DOHH2 (cell line): ENCODE data around the gene NOS1.
"Not testable (repeated sequence)": the region's sequence is repeated elsewhere in the genome, so short reads cannot be mapped to it uniquely, and the experiment has no call there.

Experiments used
- H3F3A ChIP-seq: fragments of 200-600 bp; sonication (generic), shearing (Covaris generic); 2 replicates; pipeline ENCODE4 v1.6.0; 2016; ENCODE audit warnings: antibody characterized with exemption, mild to moderate bottlenecking; ENCODE audit not compliant: control insufficient read depth, insufficient read depth
- H3K27ac ChIP-seq: fragments of 200-600 bp; sonication (generic); 2 replicates; pipeline ENCODE4 v1.5.1; 2014; ENCODE audit warnings: low read depth, mild to moderate bottlenecking, low read length, moderate library complexity
- H3K27me3 ChIP-seq: fragments of 200-600 bp; sonication (generic); 2 replicates; pipeline ENCODE4 v1.6.1; 2014; ENCODE audit warnings: mild to moderate bottlenecking, low read length, mixed read lengths; ENCODE audit not compliant: control insufficient read depth
- H3K36me3 ChIP-seq: fragments of 200-600 bp; sonication (generic); 2 replicates; pipeline ENCODE4 v1.6.1; 2014; ENCODE audit warnings: mild to moderate bottlenecking, low read length, moderate library complexity, mixed read lengths; ENCODE audit not compliant: control insufficient read depth
- H3K4me1 ChIP-seq: fragments of 200-600 bp; sonication (generic); 2 replicates; pipeline ENCODE4 v1.6.1; 2014; ENCODE audit warnings: mild to moderate bottlenecking, low read length, mixed read lengths; ENCODE audit not compliant: control insufficient read depth
- H3K4me2 ChIP-seq: fragments of 200-600 bp; sonication (generic); 2 replicates; pipeline ENCODE4 v1.6.0; 2014; ENCODE audit warnings: mild to moderate bottlenecking, low read length, moderate library complexity
- H3K4me3 ChIP-seq: fragments of 200-600 bp; sonication (generic); 2 replicates; pipeline ENCODE4 v1.5.1; 2014; ENCODE audit warnings: mild to moderate bottlenecking, low read length, mixed read lengths
- H3K79me2 ChIP-seq: fragments of 200-600 bp; sonication (generic); 2 replicates; pipeline ENCODE4 v1.6.1; 2014; ENCODE audit warnings: mild to moderate bottlenecking, low read length, mixed read lengths; ENCODE audit not compliant: control insufficient read depth
- H3K9me2 ChIP-seq: fragments of 200-600 bp; sonication (generic); replicated peaks from 2 replicates; pipeline ENCODE4 v1.6.1; 2014; ENCODE audit warnings: mild to moderate bottlenecking, low read length, mixed read lengths; ENCODE audit not compliant: control insufficient read depth
- H3K9me3 ChIP-seq: fragments of 200-600 bp; sonication (generic); 2 replicates; pipeline ENCODE4 v1.6.1; 2014; ENCODE audit warnings: antibody characterized with exemption, low read length, mixed read lengths; ENCODE audit not compliant: control insufficient read depth, insufficient read depth
- H4K20me1 ChIP-seq: fragments of 200-600 bp; sonication (generic); 2 replicates; pipeline ENCODE4 v1.6.0; 2014; ENCODE audit warnings: low read depth, mild to moderate bottlenecking, antibody characterized with exemption, low read length, moderate library complexity; ENCODE audit not compliant: control insufficient read depth, insufficient read depth
- EZH2phosphoT487 ChIP-seq: fragments of 200-600 bp; sonication (generic); IDR thresholded peaks from 2 replicates; pipeline ENCODE4 v1.6.1; 2017; ENCODE audit warnings: borderline replicate concordance, mild to moderate bottlenecking, antibody characterized with exemption, low read length, moderate library complexity, mixed read lengths
- TF ChIP-seq, protein P1 (sequence below): fragments of 200-600 bp; sonication (generic); IDR thresholded peaks from one replicate; pipeline ENCODE4 v1.5.1; 2014; ENCODE audit warnings: antibody characterized with exemption, mild to moderate bottlenecking, low read depth, low read length; ENCODE audit not compliant: poor library complexity, severe bottlenecking

Gene NOS1

DNA sequence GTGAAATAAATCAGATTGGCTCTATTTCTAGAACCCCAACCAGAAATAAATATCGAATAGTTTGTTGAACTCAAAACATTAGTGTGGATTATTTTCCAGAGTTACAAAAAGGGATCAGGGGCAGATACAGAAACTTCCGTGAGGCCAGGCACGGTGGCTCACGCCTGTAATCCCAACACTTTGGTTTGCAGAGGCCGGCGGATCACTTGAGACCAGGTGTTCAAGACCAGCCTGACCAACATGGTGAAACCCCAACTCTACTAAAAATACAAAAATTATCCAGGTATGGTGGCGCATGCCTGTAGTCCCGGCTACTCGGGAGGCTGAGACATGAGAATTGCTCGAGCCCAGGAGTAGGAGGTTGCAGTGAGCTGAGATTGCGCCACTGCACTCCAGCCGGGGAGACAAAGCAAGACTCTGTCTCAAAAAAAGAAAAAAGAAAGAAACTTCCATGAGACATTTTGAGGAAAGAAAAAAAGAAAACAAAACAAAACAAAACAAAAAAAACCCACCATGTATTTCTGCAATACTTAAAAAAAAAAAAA lies 173.2 kb downstream of the NOS1 start:
- peak overlapping the region; percentile 12; the same call in 1 of the 2 replicates for H3K4me2 ChIP-seq
- no peaks in the 10 kb centered on the region for H3K9me2 ChIP-seq
- no peaks in the 10 kb centered on the region; the same call in 1 of the 2 replicates for H3K9me3 ChIP-seq
- H3F3A ChIP-seq = no peaks in the 10 kb centered on the region
- peaks cover 60% of the 10 kb centered on the region for H3K79me2 ChIP-seq
- peaks cover 10% of the 10 kb centered on the region for H3K27me3 ChIP-seq
- H3K4me3 ChIP-seq = no peak overlapping the region
- H3K36me3 ChIP-seq = peaks cover 57% of the 10 kb centered on the region
- H3K4me1 ChIP-seq = peaks cover 17% of the 10 kb centered on the region
- H3K27ac ChIP-seq = no peak overlapping the region
- no peak for TF ChIP-seq EZH2phosphoT487
- TF ChIP-seq, protein P1, sequence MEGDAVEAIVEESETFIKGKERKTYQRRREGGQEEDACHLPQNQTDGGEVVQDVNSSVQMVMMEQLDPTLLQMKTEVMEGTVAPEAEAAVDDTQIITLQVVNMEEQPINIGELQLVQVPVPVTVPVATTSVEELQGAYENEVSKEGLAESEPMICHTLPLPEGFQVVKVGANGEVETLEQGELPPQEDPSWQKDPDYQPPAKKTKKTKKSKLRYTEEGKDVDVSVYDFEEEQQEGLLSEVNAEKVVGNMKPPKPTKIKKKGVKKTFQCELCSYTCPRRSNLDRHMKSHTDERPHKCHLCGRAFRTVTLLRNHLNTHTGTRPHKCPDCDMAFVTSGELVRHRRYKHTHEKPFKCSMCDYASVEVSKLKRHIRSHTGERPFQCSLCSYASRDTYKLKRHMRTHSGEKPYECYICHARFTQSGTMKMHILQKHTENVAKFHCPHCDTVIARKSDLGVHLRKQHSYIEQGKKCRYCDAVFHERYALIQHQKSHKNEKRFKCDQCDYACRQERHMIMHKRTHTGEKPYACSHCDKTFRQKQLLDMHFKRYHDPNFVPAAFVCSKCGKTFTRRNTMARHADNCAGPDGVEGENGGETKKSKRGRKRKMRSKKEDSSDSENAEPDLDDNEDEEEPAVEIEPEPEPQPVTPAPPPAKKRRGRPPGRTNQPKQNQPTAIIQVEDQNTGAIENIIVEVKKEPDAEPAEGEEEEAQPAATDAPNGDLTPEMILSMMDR = no peak
- peaks cover 3% of the 10 kb centered on the region for H4K20me1 ChIP-seq

DNA sequence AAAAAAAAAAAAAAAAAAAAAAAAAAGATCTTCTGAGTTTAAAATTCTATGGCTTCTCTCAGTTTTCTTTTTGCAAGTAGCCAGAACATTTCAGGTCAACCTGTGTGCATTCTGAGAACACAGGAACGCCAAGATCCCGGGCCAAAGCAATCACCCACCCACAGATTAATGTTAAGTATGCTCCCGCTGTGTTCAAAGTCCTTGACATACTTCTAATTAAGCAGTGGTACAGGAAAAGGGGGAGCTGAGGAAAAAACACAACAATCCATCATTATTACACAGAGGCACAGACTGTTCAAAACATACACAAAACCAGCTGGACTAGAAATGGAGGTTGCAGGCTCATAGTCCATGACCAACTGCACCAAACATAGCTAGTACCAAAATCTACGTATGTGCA lies 174.0 kb downstream of the NOS1 start:
- Histone ChIP-seq H3K9me3 (no peaks in the 10 kb centered on the region; the same call in 1 of the 2 replicates), H3K27me3 (peaks cover 10% of the 10 kb centered on the region), H3K9me2 (no peaks in the 10 kb centered on the region), H3K4me3 (no peak overlapping the region), H4K20me1 (peaks cover 3% of the 10 kb centered on the region), H3K79me2 (peaks cover 60% of the 10 kb centered on the region), H3K27ac (no peak overlapping the region), H3K36me3 (peaks cover 65% of the 10 kb centered on the region), H3K4me1 (peaks cover 17% of the 10 kb centered on the region), H3F3A (no peaks in the 10 kb centered on the region), H3K4me2 (no peak overlapping the region)
- TF ChIP-seq, protein P1 = no peak
- no peak for TF ChIP-seq EZH2phosphoT487

DNA sequence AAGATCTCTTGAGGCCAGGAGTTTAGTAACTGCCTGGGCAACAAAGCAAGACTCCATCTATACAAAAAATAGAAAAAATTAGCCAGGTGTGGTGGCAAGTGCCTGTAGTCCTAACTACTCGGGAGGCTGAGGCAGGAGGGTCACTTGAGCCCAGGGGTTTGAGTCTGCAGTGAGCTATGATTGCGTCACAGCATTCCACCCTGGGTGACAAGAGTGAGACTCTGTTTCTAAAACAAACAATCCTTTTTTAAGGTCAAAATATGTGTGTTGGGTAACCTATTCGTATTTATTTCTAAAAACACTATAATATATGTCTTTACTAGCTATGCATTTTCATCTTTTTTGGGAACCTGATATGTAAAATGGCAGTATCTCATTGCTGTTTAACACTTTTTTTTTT lies 178.6 kb downstream of the NOS1 start:
- Histone ChIP-seq H3K4me3 (no peak overlapping the region), H3K4me1 (peaks cover 10% of the 10 kb centered on the region), H3K36me3 (peaks cover 93% of the 10 kb centered on the region), H3K27ac (no peak overlapping the region), H3K9me2 (no peaks in the 10 kb centered on the region), H3K4me2 (no peak overlapping the region), H3F3A (peaks cover 8% of the 10 kb centered on the region), H3K79me2 (peaks cover 36% of the 10 kb centered on the region), H3K9me3 (peaks cover 7% of the 10 kb centered on the region), H3K27me3 (no peaks in the 10 kb centered on the region), H4K20me1 (no peaks in the 10 kb centered on the region)
- TF ChIP-seq, protein P1 = no peak
- TF ChIP-seq EZH2phosphoT487 = no peak

DNA sequence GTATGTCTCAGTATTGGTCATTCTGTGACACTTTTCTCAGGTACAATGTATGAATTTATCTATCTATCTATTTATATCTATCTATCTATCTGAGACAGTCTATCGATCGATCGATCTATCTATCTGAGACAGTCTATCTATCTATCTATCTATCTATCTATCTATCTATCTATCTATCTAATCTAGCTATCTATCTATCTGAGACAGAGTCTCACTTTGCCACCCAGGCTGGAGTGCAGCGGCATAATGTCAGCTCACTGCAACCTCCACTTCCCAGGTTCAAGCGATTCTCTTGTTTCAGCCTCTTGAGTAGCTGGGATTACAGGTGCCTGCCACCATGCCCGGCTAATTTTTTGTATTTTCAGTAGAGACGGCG lies 180.0 kb downstream of the NOS1 start:
- H3K9me2 ChIP-seq, H3K27ac ChIP-seq, H3K27me3 ChIP-seq, H4K20me1 ChIP-seq, H3F3A ChIP-seq, H3K9me3 ChIP-seq, H3K4me2 ChIP-seq, H3K4me3 ChIP-seq: not testable (repeated sequence)
- H3K4me1 ChIP-seq = peaks cover 10% of the 10 kb centered on the region
- peaks cover 26% of the 10 kb centered on the region for H3K79me2 ChIP-seq
- H3K36me3 ChIP-seq = peaks cover 96% of the 10 kb centered on the region
